Measurements from ENCODE around the gene PIP4K2A. TPM values are rescaled to one million over a fixed set of nuclear protein-coding genes. Genes with fewer than 3 reads are reported as not detected.
A peak's percentile ranks its signal among the peaks of the same experiment; 100 is the strongest.

Gene PIP4K2A
- total and polyA plus RNA-seq, 2 of the 13 experiments (the other 11 are each of a cell fraction or from before 2014, with no cell fraction given): 9.1 to 22.6 TPM

- TF ChIP-seq CERS6 (CRISPR knock-in tag; IDR thresholded peaks at IDR 0.05): no peak
- TF ChIP-seq ELF4 (CRISPR knock-in tag; IDR thresholded peaks at IDR 0.05; ENCODE audit: borderline replicate concordance): no peak
- peak; percentile 60 for TF ChIP-seq CEBPB (IDR thresholded peaks at IDR 0.05; ENCODE audit: borderline replicate concordance, low read depth, low read length)
- TF ChIP-seq ONECUT2 (CRISPR knock-in tag; IDR thresholded peaks at IDR 0.05): no peak
- TF ChIP-seq NFE2 (CRISPR knock-in tag; IDR thresholded peaks at IDR 0.05): no peak
- peak; percentile 92 for TF ChIP-seq ZNF362 (CRISPR knock-in tag; IDR thresholded peaks at IDR 0.05; ENCODE audit: borderline replicate concordance)
- TF ChIP-seq FOXK1 (CRISPR knock-in tag; IDR thresholded peaks at IDR 0.05; ENCODE audit: borderline replicate concordance, low read depth): peak; percentile 31; the same call in 1 of the 2 replicates
- TF ChIP-seq HIVEP1 (CRISPR knock-in tag; IDR thresholded peaks at IDR 0.05): no peak
- TF ChIP-seq GLMP (CRISPR knock-in tag; IDR thresholded peaks at IDR 0.05; ENCODE audit: borderline replicate concordance): no peak
- no peak for TF ChIP-seq ZXDC (CRISPR knock-in tag; IDR thresholded peaks at IDR 0.05)
- TF ChIP-seq YY1 (IDR thresholded peaks at IDR 0.05; ENCODE audit: insufficient read depth, insufficient replicate concordance, low read depth, low read length): peak; percentile 38
- no peak for TF ChIP-seq SMARCE1 (IDR thresholded peaks at IDR 0.05; ENCODE audit: borderline replicate concordance)
- no peak for TF ChIP-seq EHMT2 (IDR thresholded peaks at IDR 0.05; ENCODE audit: borderline replicate concordance, low read depth, low read length)
- no peak for TF ChIP-seq ZNF253 (CRISPR knock-in tag; IDR thresholded peaks at IDR 0.05; ENCODE audit: borderline replicate concordance)
- no peak for TF ChIP-seq FUBP1 (CRISPR knock-in tag; IDR thresholded peaks at IDR 0.05; ENCODE audit: borderline replicate concordance)
- TF ChIP-seq FOXA3 (CRISPR knock-in tag; IDR thresholded peaks at IDR 0.05): peak; percentile 79
- peak; percentile 57 for TF ChIP-seq HDAC2 (CRISPR knock-in tag; IDR thresholded peaks at IDR 0.05)
- TF ChIP-seq NCOA1 (CRISPR knock-in tag; IDR thresholded peaks at IDR 0.05): no peak
- TF ChIP-seq HCFC1 (IDR thresholded peaks at IDR 0.05; ENCODE audit: low read depth, low read length): no peak
- no peak for TF ChIP-seq NCOA5 (CRISPR knock-in tag; IDR thresholded peaks at IDR 0.05)
- TF ChIP-seq SP1 (IDR thresholded peaks at IDR 0.05): no peak
- TF ChIP-seq SP1 (CRISPR knock-in tag; IDR thresholded peaks at IDR 0.05): no peak
- peak; percentile 48; the same call in 1 of the 2 replicates for TF ChIP-seq NR2C2 (CRISPR knock-in tag; IDR thresholded peaks at IDR 0.05; ENCODE audit: borderline replicate concordance)
- TF ChIP-seq FOXK2 (IDR thresholded peaks at IDR 0.05): no peak
- TF ChIP-seq FOSL2 (CRISPR knock-in tag; IDR thresholded peaks at IDR 0.05): peak; percentile 91
Observed at GRCh38 chr10:22624287-22624738, 90.1 kb downstream of the PIP4K2A start (continued).
